ENCODE measurements around the gene ZBTB20.
A peak's percentile ranks its signal among the peaks of the same experiment; 100 is the strongest.

Gene ZBTB20

DNA sequence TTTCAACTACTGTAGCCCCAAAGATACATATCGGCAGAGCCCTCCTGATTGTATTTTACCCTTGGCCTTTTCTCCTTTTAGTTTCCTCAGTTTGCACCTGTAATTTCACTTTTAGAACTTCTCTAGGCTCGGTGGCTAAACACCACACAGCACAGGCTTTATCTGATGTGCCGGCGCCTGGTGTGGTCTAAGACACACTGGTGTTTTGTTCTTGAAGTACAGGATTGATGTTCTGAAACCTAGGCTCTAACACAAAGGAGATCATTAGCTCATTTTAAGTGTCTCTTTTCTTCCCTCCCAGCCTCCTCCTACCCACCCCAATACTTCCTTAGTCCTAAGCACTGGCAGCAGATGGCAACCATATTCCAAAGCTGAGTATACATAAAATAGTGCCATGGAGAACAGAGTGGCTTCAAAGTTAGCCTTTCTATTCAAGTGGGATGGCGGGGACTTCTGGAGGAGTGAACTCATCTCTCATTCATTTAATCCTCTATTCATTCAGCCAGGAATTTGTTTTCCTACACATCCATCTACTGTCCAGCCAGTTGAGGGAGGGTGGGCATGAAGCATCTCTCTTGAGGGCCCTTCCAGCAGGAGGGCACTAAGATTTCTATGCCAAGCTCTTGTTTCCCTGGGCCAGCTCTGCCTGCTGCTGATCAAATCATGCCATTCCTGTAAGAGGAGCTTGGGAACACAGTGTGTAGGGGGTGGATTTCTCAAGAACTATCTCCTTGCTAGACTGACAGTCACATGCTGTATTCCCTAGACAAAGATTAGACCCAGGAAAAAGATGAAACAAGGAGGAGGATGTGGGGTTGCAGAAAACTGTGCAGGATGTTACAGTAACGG lies 782.1 kb downstream of the ZBTB20 start:
- peak; percentile 75 for DNase-seq (ENCODE audit: low read depth)

DNA sequence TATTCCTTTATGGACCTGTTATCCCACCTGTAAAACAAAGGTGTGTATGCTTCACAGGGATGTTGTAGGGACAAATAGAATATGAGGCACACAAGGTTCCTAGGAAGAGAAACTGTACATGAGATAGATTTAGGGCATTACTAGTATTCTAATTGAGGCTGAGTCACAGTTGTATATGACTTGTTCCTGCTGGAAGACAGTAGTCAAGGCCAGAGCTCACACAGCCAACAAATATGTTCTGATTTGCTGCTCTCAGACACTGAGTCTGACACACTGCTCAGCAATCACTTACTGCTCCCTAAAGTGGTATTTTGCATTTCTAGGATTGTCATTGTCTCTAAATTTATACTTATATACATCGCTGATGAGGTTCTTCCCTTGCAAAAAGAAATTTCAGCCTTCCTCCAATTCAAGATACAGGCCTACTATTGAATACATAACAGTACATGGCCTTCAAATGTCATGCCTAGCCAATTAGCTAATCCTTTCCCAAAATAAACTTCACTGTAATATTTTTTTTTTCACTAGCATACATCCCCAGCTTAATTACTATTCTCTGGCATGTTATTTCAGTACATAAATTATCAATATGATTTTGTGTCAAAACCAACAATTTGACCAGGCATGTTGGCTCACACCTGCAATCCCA lies 783.4 kb downstream of the ZBTB20 start:
- peak; percentile 48 for DNase-seq (ENCODE audit: low read depth)

DNA sequence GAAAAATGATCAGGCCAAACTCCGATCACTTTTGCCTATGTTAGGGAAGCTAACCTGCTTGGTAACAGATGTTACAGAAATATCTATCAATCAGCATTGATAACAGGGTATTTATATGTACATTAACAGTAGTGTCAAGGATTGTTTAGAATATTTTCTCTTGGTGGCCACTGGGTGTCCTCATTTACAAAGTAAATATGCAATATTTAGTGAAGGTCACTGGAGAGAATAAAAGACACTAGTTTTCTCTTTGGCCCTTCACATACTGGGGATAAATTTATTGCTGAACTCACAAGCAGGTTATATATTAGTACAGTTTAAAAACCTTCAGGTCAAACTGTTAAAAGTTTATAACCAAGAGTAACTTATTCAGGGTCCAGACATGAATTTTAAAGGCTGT lies 784.3 kb downstream of the ZBTB20 start:
- DNase-seq (ENCODE audit: low read depth), result peak; percentile 54

DNA sequence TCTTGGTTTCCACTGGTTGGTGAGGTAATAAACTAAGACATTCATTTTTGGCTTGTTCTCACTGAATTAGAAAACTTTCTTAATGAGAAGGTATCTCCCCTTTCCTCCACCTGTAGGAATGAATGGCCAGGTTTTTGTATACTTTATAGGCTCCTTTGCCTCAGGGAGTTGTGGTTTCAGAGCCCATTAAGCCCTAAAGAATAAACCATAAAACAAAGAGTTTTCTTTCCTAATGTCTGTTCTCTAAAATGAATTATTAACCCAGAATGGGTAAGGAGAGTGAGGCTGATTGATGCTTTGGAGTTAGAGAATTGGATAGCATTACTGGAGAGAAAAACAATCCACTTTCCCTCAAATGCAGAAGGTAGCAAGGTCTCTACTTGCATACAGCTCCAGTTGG lies 785.7 kb downstream of the ZBTB20 start:
- no peak for DNase-seq (ENCODE audit: low read depth)

DNA sequence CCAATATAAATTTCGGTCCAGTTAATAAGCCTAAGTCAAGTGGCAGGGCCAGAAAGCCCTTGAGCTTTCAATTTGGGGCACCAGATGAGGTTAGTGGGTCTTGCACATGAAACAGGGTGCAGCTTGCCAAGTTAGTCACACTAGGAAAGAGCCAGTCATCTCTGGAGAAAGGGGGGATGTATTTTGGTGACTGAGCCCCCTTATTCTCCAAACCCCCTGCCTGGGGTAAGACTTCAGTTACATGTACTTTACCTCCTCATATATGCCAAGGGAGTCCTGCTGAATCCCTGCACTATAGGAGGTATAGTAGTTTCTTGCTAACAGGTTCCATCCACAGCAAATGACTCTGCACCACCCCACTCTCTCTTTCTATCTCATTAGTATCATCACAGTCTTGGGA lies 790.6 kb downstream of the ZBTB20 start:
- DNase-seq (ENCODE audit: low read depth), result no peak

DNA sequence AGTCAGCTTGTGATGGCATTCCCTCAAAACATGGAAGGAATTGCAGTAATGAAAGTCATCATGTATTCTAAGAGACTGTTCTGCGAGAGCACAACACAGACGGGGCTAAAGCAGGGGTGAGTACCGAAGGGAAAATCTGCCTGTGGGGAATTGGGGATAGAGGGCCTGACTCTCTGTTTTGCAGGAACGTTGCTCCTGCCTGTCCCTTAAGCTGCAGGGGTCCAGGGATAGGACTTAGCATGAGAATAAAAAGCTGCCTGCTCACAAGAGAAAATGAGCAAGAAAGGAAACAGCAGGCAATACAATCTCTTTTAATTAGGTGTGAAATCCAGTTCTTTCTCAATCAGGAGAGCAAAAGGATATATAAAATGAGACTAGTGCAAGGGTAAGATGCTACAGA lies 791.0 kb downstream of the ZBTB20 start:
- no peak for DNase-seq (ENCODE audit: low read depth)

GRCh38 chr3:114355653-114356052 lies 791.4 kb downstream of the ZBTB20 start:
- no peak for DNase-seq (ENCODE audit: low read depth)

DNA sequence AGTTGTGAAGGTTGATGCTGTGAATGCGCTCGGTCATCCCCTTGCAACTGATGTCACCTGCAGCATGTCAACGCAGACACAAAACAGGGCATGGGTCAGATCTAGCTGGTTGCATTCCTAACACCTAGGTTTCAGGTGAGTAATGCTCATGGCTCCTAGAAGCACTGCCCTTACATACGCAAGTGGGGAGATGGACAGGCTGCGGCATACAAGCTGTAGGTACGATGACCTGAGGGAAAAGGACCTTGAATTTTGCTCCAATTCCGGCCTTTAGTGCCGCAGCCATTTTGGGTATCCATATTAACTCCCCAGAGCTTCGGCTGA lies 795.3 kb downstream of the ZBTB20 start:
- DNase-seq (ENCODE audit: low read depth), result no peak

DNA sequence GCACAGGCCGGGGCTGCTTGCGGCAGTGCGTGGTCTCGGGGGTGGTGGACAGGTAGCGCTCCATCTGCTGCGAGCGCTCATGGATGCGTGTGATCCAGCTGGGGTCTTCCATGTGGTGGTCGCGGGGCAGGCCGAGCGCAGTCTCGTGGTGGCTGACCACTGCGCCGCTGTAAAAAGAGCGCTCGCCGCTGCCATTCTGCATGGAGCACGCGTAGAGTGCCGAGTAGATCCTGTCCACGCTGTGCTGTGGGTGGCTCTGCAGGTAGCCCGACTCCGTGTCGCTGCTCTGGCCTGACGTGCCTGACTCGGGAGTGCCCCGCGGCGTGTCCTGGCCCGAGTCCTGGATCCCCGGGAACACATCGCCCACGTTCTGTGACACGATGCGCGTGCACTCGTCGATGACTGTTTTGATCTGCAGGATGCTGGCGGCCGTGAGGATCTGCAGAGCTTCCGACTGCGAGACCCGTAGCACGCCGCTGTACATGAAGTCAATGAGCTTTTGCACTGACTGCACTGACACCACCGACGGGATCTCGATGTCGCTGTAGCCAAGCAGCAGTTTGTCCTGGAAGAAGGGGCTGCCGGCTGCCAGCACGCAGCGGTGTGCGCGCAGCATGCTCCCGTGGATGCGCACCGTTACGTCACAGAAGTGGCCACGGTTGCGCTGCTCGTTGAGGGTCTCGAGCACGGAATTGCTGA lies 795.8 kb downstream of the ZBTB20 start:
- DNase-seq (ENCODE audit: low read depth), result no peak

DNA sequence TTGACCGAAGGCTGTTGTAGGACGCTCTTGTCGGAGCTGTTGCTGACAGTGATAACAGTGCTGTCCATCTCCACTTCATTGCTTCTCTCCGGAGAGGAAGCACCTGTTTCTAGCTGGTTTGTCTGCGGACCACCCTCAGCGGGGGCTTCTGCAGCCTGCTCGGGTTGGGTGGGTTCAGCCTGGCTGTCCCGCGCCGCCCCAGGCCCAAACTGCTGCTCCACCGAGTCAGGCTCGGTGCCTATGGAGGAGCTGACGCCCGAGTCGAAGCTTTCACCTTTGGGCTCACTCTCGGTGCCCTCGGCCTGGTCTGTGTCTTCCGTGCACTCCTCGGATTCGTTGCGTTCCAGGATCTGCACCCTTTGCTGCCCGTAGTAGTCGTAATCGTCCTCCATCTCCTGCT lies 796.4 kb downstream of the ZBTB20 start:
- DNase-seq (ENCODE audit: low read depth), result no peak

- no peak for DNase-seq (ENCODE audit: low read depth)
Observed at GRCh38 chr3:114350271-114350670, 796.8 kb downstream of the ZBTB20 start.

GRCh38 chr3:114344492-114344891 lies 802.6 kb downstream of the ZBTB20 start:
- no peak for DNase-seq (ENCODE audit: low read depth)

- DNase-seq (ENCODE audit: low read depth), result no peak
Observed at GRCh38 chr3:114338651-114339357, 808.3 kb downstream of the ZBTB20 start.

GRCh38 chr3:114336857-114337256 lies 810.2 kb downstream of the ZBTB20 start:
- DNase-seq (ENCODE audit: low read depth), result no peak

DNA sequence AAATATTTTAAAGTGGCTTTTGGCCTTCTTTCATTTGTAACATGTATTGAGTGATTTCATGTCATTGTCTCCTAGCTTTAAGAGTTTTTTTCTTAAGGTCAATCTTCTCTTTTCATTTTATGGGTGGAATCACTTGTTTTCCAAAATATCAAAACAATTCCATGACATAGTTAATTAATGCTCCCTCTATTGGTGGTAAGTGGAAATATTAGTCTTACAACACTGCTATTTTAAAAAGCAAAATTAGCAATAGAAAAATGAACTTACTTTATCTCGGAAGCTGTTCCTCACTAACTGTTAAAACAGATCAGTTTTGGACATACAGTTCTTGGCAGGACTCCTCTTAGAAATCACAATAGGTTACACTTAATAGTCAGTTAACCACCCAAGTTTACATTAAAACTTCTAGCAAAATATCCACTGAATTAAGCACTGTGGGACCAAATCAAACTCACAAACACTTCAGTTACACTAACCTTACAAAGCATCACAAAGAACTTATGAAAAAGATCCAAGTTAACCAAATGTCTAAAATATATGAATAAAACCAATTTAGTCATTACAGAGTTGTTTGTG lies 810.9 kb downstream of the ZBTB20 start:
- no peak for DNase-seq (ENCODE audit: low read depth)

DNA sequence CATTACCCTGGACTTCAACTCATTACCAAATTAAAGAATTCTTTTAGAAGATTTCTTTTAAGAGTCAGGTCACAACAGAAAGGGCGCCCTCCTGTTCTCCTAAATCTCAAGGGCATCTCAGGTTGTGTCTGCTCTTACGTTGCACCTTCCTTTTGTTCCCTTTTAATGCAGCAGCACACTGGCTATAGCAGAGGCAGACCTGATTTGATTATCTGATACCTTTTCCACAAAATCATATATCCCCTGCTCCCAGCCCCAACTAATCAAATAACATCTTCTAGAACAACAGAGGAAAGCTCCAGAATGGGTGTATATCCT lies 813.2 kb downstream of the ZBTB20 start:
- no peak for DNase-seq (ENCODE audit: low read depth)

DNA sequence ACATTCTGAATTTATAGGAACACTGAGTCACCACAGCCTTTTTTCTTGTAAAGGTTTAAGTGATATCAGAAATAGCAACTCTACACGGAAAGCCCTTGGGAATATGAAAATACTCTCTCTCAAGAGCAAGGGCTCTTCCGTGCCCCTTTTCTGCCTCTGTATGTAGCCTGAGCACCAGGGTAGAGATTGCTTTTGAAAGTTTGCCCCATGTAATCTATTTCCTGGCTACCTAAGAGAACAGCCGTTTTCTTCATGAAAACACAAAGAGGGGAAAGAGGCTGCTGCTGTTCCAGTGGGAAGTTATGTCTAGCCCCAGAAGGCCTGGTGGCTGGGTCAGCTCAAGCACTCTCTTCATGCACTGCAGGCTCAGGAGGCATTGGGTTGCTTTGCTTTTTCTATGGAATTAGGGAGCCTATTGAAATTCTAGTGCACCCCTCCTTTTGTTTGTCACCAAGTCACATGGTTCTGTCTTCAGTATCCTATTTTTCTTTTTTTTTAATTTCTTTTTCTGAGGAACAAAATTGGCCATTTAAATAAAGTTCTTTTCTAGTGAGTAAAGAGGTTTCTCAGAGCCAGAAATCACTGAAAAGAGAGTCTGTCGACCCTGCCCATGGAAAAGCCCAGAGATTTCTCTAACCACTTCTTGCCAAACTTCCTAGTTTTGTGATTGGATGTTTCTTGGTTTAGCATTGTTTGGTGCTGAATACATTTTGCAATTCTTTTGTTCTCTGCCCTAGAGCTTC lies 813.7 kb downstream of the ZBTB20 start:
- DNase-seq (ENCODE audit: low read depth), result no peak

GRCh38 chr3:114332342-114333179 lies 814.5 kb downstream of the ZBTB20 start:
- no peak for DNase-seq (ENCODE audit: low read depth)

- no peak for DNase-seq (ENCODE audit: low read depth)
Observed at GRCh38 chr3:114331710-114332109, 815.4 kb downstream of the ZBTB20 start.

DNA sequence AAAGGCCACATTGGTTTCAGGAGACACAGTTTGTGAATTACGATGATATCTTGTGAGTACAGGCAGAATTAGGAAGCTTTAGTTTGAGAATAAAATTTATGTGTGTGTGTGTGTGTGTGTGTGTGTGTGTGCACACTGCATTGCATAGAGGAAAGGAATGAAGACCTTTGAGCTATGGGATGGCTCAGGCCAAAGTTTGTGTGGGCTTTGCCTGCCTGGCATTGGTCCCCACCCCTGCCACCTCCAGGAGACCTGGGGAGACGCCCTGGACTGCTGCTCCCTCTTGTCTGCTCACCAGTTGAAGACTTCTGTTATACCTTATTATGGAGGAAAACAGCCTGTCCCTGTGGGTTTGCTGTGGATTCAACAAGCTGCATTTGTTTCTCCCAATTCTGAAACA lies 816.1 kb downstream of the ZBTB20 start:
- no peak for DNase-seq (ENCODE audit: low read depth)

DNA sequence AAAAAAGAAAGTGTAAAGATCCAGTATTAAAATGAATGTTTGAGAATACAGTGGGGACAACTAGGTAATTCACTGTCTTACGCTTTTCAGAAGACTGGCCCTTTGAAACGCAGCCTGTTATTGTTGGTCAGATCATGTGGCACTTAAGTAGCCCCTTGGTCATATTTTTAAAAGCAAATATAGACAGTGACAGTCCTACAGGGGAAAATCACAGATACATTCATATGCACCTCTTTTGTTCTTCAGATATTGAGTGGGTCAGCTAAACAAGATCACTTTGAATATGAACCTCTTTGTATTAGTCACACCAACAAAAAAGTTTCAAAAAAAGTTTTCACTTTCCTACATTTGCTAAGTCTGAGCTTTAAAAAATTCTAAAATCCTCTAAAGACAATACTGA lies 817.3 kb downstream of the ZBTB20 start:
- no peak for DNase-seq (ENCODE audit: low read depth)

All from fibroblast of gingiva (primary cell).